Memory B cell (primary cell): ENCODE results near the gene ASB2.

Source experiments
- ATAC-seq: fragments of 150-1000 bp; cut with Tn5 transposase; 2 replicates; pipeline ENCODE4 v1.10.0; 2021; ENCODE audit warnings: low read depth, mild to moderate bottlenecking, moderate library complexity
- DNase-seq, 2 donors: peaks; one replicate each; pipeline ENCODE4 v3.0.0; 2022; ENCODE audit warnings: low spot score in 2 of 2
- H3K27ac Mint-ChIP-seq: one replicate; pipeline ENCODE4 v1.8.0; 2022; ENCODE audit warnings: mild to moderate bottlenecking, moderate library complexity, mixed read lengths
- H3K27me3 Mint-ChIP-seq: one replicate; pipeline ENCODE4 v1.8.0; 2022; ENCODE audit warnings: mixed read lengths
- H3K36me3 Mint-ChIP-seq: one replicate; pipeline ENCODE4 v1.8.0; 2022; ENCODE audit warnings: mild to moderate bottlenecking, mixed read lengths
- H3K4me1 Mint-ChIP-seq: one replicate; pipeline ENCODE4 v1.8.0; 2022; ENCODE audit warnings: mixed read lengths
- H3K4me3 Mint-ChIP-seq: one replicate; pipeline ENCODE4 v1.8.0; 2022; ENCODE audit warnings: mild to moderate bottlenecking, moderate library complexity, mixed read lengths
- H3K9me3 Mint-ChIP-seq: one replicate; pipeline ENCODE4 v1.8.0; 2022; ENCODE audit warnings: mixed read lengths

The ASB2 gene

DNA sequence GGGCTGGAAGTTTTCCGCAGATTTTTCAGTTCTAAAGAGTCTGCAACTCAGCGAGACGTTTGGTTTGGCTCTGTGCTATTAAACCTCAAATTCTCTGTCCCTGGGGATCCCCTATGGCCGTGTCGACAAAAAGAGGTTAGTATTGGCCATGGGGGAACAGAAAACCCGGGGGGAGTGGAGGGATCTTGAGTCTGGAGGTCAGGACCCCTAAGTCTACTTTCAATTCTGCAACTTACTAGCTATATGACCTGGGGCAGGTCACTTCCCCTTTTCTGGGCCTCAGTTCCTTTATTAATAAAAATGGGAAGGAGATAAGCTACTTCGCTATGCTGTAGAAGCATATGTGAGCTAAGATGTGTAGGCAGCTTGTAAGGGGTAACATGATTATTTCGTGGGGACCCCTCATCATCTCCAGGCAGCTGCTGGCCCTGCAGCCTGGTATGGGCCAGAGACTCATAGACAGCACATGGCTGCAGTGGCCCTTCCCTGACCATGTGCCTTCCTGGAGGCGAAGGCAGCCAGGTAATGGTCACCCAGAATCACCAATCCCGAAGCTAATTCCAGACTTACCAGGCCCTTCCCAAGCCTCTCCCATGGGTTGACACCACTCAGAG, 8.6 kb downstream of the ASB2 start:
- no peaks in the 10 kb centered on the region for H3K27me3 Mint-ChIP-seq
- ATAC-seq (peak; percentile 64), DNase-seq (peak; percentile 49 to 56)
- H3K27ac Mint-ChIP-seq = peak overlapping the region; percentile 10
- H3K4me1 Mint-ChIP-seq = peaks cover 53% of the 10 kb centered on the region
- H3K36me3 Mint-ChIP-seq = peaks cover 3% of the 10 kb centered on the region
- H3K4me3 Mint-ChIP-seq = peak overlapping the region; percentile 49
- peaks cover 5% of the 10 kb centered on the region for H3K9me3 Mint-ChIP-seq

DNA sequence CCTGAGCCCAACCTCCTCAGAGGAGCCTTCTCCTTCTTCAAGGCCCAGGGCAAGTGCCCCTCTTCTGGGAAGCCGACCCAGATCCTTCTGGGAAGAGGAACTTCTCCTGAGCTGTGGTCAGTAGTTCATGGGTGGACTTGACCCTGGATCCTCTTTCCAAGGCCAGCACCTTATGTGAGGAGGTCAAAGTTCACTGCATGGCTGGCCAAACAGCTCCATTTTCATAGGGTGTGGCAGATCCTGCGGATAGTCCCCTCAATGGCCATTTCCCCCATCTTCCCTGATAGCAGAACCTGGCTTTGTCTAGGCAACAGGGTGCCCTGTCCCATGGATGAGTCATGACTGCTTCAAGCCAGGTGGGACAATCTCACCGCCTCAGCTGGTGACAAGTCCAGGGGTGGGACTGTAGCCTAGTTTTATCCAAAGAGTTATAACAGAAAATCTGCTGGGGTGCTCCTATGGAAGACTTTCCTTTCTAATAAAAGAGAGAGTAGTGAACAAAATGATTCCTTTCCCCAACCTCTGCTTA, 10.4 kb downstream of the ASB2 start:
- H3K4me3 Mint-ChIP-seq = no peak overlapping the region
- no peak for DNase-seq
- no peak for ATAC-seq
- H3K27me3 Mint-ChIP-seq = no peaks in the 10 kb centered on the region
- peaks cover 5% of the 10 kb centered on the region for H3K9me3 Mint-ChIP-seq
- peaks cover 57% of the 10 kb centered on the region for H3K4me1 Mint-ChIP-seq
- peaks cover 3% of the 10 kb centered on the region for H3K36me3 Mint-ChIP-seq
- peak overlapping the region; percentile 43 for H3K27ac Mint-ChIP-seq

DNA sequence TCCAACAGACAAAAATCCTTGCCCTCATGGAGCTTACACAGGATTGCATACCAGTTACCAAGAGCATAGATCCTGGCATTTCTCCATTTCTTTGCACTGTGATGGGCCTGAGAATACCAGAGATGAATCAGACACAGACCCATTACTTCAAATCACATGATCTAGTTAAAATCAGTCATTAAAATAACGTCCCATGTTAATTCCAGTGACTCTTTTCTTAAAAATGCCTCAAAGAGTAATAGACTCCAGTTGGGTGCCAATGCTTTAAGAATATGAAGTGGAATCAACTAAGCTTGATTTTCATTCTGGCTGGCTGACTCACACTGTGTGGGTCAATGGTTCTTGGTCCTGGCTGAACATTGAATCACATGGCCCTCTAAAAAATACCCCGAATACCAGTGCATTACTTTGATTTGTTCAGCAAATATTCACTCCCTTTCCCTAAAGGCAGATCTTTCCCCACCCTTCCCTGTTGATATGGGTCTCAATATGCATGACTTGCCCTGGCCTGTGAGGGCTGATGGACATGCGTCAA, 11.0 kb downstream of the ASB2 start:
- H3K27ac Mint-ChIP-seq = peak overlapping the region; percentile 43
- peaks cover 57% of the 10 kb centered on the region for H3K4me1 Mint-ChIP-seq
- no peaks in the 10 kb centered on the region for H3K27me3 Mint-ChIP-seq
- H3K9me3 Mint-ChIP-seq = peaks cover 5% of the 10 kb centered on the region
- DNase-seq (no peak), ATAC-seq (no peak)
- peaks cover 3% of the 10 kb centered on the region for H3K36me3 Mint-ChIP-seq
- H3K4me3 Mint-ChIP-seq = no peak overlapping the region

DNA sequence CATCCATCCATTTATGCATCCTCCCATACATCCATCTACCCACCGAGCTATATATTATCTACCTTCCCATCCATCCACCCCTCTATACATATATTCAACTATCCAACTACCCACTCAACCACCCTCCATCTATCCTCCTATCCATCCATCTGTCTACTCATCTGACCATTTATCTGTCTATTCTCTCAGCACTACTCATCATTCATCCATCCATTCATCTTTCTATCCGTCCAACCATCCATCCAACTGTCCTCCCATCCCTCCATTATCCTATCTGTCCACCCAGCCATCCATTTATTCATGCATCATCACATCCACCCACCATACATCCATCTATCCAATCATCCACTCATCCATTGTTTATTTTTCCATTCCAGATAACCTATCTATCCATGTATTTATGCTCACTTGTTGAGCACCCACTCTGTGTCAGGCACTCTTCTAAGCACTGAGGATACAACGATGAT, 11.5 kb downstream of the ASB2 start:
- Mint-ChIP-seq H3K27me3 (no peaks in the 10 kb centered on the region), H3K4me3 (no peak overlapping the region), H3K4me1 (peaks cover 60% of the 10 kb centered on the region)

DNA sequence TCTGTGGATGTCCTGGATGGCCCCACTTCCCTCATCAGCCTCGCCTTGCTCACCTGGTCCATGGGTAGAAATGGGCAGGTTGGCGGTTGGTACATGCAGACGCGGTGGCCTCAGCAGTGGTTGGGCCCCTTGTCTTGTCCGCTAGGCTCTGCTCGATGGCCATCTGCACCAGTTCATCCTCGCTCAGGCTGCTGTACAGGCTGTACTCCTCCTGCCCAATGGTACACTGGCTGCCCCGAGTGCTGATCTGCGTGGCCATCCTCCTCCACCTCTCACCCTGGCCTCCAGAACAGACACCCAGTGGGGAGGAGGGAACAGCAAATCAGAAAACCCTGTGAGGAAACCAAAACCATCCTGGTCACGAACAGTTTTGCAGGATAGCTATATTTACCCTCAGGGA, 12.1 kb downstream of the ASB2 start:
- Mint-ChIP-seq H3K27ac (peak overlapping the region; percentile 93), H3K9me3 (peaks cover 5% of the 10 kb centered on the region), H3K36me3 (peaks cover 3% of the 10 kb centered on the region), H3K4me3 (no peak overlapping the region), H3K27me3 (no peaks in the 10 kb centered on the region), H3K4me1 (peaks cover 65% of the 10 kb centered on the region)
- no peak for ATAC-seq
- DNase-seq = no peak

More for the DNA sequence above, 11.5 kb downstream of the ASB2 start:
- H3K36me3 Mint-ChIP-seq = peaks cover 3% of the 10 kb centered on the region
- peak overlapping the region; percentile 24 for H3K27ac Mint-ChIP-seq
- ATAC-seq = no peak
- DNase-seq = no peak
- peaks cover 5% of the 10 kb centered on the region for H3K9me3 Mint-ChIP-seq

DNA sequence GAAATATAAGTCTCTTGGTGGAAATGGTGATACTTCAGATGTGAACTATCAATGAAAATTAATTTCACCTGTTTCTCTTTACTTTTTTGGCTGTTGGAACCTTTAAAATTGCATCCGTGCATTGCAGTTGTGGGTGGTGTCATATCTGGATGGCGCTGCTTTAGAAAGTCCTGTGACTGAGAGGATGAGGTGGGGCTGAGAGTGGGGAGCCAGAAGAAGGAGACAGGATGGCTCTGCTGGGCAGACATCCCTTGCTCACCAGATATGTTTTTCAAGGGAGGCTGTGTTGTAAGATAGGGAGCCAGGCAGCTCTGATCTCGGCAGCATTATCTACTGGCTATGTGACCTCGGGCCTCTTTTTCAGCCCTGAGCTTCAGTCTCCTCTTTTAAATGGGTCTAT, 12.7 kb downstream of the ASB2 start:
- Mint-ChIP-seq H3K9me3 (peaks cover 5% of the 10 kb centered on the region), H3K4me3 (peak overlapping the region; percentile 5), H3K27me3 (no peaks in the 10 kb centered on the region), H3K27ac (peak overlapping the region; percentile 93), H3K4me1 (peaks cover 65% of the 10 kb centered on the region), H3K36me3 (peaks cover 3% of the 10 kb centered on the region)
- no peak for DNase-seq
- ATAC-seq = no peak

DNA sequence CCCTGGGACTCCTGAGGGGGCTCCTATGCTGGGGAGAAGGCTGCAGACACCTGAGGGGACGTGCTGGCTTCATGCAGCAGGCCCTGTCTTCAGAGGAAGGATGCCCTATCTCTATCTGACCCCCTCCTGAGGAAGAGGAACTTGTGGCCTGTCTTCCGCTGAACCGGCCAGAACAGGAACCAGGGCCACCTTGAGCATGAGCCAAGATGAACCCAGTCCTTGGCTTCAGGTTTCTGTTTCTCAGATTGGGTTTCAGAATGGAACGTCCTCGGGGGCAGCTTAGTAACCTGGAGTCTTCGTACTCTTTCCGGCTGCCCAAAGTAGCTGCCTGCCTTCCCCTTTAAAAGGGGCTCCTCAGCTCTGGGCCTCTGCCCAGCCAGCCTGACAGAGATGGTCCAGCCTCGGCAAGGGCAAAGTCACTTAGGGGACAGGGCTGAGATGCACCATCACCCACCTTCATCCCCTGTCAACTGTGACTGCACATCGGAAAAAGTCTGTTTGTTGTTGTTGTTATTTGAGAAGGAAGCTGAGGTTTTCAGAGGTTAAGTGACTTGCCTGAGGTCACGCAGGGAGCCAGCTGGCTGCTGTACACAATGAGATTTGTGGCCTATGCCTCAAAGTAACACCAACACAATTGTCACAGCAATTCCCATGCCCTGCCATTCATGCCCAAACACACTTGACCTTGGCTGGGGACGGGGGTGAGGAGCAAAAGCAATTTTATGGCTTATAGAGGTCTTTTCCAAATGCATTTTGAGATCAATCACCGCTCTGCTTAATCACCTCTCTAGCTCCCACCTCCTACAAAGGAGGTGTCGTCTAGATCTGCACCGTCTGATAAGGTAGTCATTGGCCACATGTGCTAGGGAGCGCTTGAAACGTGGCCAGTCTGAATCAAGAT, 13.4 kb downstream of the ASB2 start:
- H3K36me3 Mint-ChIP-seq = peaks cover 3% of the 10 kb centered on the region
- H3K27me3 Mint-ChIP-seq = no peaks in the 10 kb centered on the region
- H3K9me3 Mint-ChIP-seq = peaks cover 5% of the 10 kb centered on the region
- peak overlapping the region; percentile 48 for H3K4me3 Mint-ChIP-seq
- DNase-seq (peak; percentile 62 to 65), ATAC-seq (peak; percentile 68)
- H3K27ac Mint-ChIP-seq = peak overlapping the region; percentile 93
- peaks cover 65% of the 10 kb centered on the region for H3K4me1 Mint-ChIP-seq

DNA sequence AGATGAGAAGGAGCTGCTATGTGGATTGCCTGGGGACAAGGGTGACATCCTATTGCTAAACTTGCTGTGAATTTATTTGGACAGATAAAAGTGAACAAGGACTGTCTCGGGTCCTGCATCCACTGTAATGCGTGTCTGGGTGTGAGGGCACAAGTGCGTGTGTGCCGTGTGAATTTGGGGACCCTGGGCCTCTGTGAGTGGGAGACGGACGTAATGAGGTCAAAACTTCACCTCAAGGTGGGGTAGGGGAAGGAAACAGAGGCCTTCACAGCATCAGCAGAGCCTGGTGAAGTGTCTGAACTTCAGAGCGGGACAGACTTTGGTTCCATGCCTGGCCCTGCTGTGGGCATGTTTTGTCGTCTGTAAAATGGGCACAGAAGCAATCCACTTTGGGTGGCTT, 14.8 kb downstream of the ASB2 start:
- Mint-ChIP-seq H3K4me3 (peak overlapping the region; percentile 62), H3K27ac (peak overlapping the region; percentile 93), H3K4me1 (peaks cover 70% of the 10 kb centered on the region), H3K36me3 (peaks cover 3% of the 10 kb centered on the region), H3K9me3 (peaks cover 5% of the 10 kb centered on the region), H3K27me3 (no peaks in the 10 kb centered on the region)
- no peak for DNase-seq
- no peak for ATAC-seq

DNA sequence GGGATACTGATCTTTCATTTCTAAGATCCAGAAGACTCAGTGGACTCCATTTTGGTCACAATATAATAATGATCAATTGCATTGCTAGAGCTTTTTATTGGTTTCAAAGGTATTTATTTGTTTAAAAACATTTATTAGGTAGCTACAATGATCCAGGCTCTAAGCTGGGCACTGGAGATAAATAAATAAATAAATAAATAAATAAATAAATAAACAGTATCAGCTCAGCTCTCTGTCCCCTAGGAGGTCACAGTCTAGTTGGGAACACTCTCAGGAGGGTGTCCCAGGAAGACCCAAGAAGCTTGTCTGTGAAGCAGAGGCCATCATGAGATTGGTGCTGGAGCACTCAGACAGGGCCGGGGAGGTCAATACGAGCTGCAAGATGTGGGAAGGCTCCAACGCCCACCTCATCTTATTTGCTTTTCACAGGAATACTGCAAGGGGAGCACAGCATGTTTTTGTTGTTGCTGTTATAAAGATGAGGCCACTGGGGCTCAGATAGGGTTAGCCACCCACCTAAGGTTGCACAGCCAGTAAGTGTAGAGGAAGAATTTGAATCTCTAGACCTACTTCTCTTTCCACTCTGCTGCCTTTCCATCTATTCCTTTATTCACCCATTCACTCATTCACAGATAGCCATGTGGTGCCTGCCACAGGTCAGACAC, 15.5 kb downstream of the ASB2 start:
- no peak for DNase-seq
- ATAC-seq = no peak
- Mint-ChIP-seq H3K27ac (peak overlapping the region; percentile 93), H3K9me3 (peaks cover 5% of the 10 kb centered on the region), H3K4me3 (peak overlapping the region; percentile 62), H3K36me3 (peaks cover 3% of the 10 kb centered on the region), H3K4me1 (peaks cover 71% of the 10 kb centered on the region), H3K27me3 (no peaks in the 10 kb centered on the region)

DNA sequence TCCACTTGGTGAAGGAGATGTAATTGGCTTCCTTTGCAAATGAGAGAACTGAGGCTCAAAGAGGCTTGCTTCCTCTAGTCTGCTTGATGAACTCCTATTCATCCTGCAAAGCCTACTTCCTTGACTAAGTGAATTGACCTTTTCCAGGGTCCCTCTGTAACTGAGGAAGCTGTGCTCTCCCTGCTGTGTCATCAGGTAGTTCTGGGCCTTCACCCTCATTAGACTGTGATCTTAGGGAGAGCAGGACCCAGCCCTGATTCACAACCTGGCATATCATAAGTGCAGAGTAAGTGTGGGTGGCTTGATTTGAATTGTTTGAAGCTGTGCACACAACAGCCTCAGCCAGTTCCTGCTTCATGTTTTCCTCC, 16.3 kb downstream of the ASB2 start:
- Mint-ChIP-seq H3K27me3 (no peaks in the 10 kb centered on the region), H3K4me3 (peak overlapping the region; percentile 70), H3K9me3 (peaks cover 5% of the 10 kb centered on the region), H3K36me3 (peaks cover 3% of the 10 kb centered on the region), H3K4me1 (peaks cover 78% of the 10 kb centered on the region), H3K27ac (peak overlapping the region; percentile 93)
- ATAC-seq (no peak), DNase-seq (no peak)

DNA sequence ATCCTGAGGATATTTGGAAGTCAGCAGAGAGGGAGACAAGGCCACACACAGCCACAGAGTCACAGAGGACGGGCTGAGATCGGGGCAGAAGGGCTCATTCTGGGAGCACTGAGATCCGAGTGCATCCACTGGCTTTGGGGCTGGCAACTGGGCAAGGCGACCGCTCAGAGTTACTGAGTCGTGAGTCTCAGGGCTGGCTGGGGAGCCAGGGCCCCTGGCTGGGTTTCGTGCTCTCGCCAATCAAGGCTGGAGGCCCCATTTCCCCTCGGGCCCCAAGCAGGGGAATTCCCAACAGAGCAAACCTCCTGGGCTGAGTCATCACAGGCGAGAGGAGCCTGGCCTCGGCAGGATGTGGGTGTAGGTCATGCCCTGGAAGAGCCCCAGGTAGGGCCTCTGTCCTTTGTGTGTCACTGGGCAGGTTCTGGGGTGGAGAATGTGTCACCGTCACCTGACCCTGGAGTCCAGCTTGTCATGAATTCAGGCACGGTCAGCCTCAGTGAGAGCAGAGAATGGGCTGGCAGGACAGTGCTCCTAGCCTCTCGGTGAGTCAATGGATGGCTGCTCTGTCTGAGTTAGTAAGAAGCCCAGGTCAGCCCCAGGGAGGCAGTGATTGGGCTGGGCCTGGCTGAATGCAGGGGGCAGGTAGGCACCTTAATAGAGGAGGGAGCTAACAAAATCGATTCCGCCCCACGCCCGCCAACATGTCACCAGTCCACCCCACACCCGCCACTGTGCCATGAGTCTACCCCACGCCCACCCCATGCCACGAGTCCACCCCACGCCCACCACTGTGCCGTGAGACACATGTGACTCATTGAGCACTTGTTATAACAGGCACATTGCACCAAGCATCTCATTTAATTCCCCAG, 16.9 kb downstream of the ASB2 start:
- ATAC-seq = peak; percentile 73
- Mint-ChIP-seq H3K9me3 (no peaks in the 10 kb centered on the region), H3K4me3 (peak overlapping the region; percentile 70), H3K36me3 (no peaks in the 10 kb centered on the region), H3K27me3 (no peaks in the 10 kb centered on the region), H3K27ac (peak overlapping the region; percentile 93), H3K4me1 (peaks cover 78% of the 10 kb centered on the region)
- peak; percentile 77 to 86 for DNase-seq

DNA sequence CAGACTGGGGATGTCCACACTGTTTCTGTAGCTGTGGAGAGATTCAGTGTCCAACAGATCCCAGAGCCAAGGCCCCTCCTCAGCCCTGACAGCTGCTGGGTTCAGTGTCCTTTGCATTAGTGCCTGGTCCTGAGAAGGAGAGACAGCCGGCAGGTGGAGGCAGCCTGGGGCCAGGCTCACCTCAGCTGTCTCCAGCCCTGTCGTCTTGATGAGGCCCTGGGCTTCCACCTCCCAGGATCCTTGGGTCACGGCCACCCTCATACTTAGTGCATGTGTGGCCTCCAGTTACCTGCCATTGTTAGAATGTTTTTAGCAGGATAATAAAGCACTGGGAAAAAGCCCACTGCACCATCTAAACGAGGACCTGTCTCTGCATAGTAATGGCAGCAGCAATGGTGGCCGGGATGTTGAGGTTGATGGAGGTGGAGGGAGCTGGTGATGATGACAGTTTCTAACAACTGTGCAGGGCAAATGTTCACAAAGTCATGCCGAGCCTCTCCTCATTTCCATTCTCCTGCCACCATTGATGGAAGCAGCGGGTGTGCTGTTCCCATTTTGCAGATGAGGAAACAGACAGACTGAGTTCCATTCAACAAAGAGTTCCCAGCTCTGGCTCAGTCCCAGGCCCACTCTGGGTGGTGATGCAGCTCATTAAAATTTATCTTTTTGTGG, 17.7 kb downstream of the ASB2 start:
- Mint-ChIP-seq H3K36me3 (no peaks in the 10 kb centered on the region), H3K4me1 (peaks cover 79% of the 10 kb centered on the region), H3K4me3 (peak overlapping the region; percentile 70), H3K9me3 (no peaks in the 10 kb centered on the region), H3K27me3 (no peaks in the 10 kb centered on the region), H3K27ac (peak overlapping the region; percentile 93)
- no peak for ATAC-seq
- DNase-seq = no peak
